Left lobe of liver (tissue), 2 donors: ENCODE data around the gene BDH1. TPM values are rescaled to one million over a fixed set of nuclear protein-coding genes. Genes with fewer than 3 reads are reported as not detected.
"Not testable (repeated sequence)": the region's sequence is repeated elsewhere in the genome, so short reads cannot be mapped to it uniquely, and the experiment has no call there.

Experiments used
- ATAC-seq: fragments of 200-7000 bp; cut with Tn5 transposase; one replicate; pipeline ENCODE4 v1.9.1; 2020; ENCODE audit warnings: mild to moderate bottlenecking, moderate library complexity
- DNase-seq: peaks from one replicate; pipeline ENCODE4 v3.0.0-alpha.2; 2020; ENCODE audit warnings: low spot score
- total RNA-seq: library from RNA; stranded (reverse); gene quantifications from one replicate; pipeline ENCODE4 v1.2.1, GENCODE V29; 2021
- donor health status: DM: no; HTN: no; CAD: no; lungs with moderate emphysema.
- donor health status: DM: no; HTN: yes; CAD: no.

The BDH1 gene
- total RNA-seq, 1 donor from 2014 or later, result 279 TPM

DNA sequence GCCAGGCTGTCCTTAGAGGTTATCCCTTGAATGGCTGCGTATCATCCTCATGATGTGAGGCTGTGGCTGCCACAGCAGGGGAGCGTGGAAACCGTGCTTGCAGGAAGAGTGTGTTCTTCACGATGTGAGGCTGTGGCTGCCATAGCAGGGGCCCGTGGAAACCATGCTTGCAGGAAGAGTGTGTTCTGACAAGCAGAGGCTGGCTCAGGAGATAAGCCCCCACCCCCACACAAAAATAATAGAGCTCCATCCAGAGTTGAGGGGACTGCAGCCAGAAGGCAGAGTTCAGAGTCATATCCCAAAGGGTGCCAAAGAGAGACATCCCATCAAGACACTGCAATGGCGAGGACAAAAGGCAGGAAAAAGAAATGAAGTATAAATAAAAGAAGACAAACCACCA is 22.6 kb upstream of the BDH1 start:
- no peak for DNase-seq
- ATAC-seq, result no peak

GRCh38 chr3:197577366-197578074 is 21.8 kb upstream of the BDH1 start:
- DNase-seq (no peak), ATAC-seq (no peak)

DNA sequence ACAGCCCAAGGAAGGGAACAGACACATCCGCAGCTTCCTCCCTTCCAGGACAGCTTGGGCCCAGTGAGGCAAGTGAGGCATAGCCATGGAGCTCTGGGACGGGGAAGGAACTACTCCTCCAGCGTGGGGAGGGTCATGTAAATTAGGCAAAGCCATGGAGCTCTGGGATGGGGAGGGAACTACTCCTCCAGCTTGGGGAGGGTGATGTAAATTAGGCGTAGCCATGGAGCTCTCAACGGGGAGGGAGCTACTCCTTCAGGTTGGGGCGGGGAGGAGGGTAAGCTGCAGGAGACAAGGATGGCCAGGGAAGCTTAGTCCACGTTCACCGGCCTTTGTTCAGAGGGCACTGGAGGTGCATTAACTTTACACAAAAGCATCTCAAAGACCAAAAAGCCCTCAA is 21.1 kb upstream of the BDH1 start:
- no peak for DNase-seq
- no peak for ATAC-seq

GRCh38 chr3:197575362-197575761 is 19.6 kb upstream of the BDH1 start:
- no peak for ATAC-seq
- no peak for DNase-seq

DNA sequence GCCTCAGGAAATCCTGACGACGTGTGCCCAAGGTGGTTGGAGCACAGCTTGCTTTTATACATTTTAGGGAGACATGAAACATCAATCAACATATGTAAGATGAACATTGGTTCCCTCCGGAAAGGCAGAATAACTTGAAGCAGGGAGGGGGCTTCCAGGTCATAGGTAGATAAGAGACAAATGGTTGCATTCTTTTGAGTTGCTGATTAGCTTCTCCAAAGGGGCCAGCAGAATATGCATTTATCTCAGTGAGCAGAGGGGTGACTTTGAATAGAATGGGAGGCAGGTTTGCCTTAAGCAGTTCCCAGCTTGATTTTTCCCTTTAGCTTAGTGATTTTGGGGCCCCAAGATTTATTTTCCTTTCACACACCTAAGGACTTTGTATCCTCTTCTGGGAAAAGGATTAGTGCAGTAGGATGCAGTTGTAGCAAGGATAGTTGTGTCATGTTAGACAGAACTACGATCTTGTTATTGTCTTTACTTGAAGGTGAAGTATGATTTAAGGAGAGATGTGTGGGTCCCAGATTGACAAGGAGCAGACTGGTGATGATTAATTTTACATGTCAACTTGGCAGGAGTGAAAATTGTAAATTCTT is 18.7 kb upstream of the BDH1 start:
- not testable (repeated sequence) for ATAC-seq, DNase-seq

- peak; percentile 81 for ATAC-seq
- DNase-seq, result peak; percentile 86
These were observed 17.4 kb upstream of the BDH1 start for GRCh38 chr3:197573048-197573767.

- ATAC-seq, DNase-seq: not testable (repeated sequence)
These were observed 16.1 kb upstream of the BDH1 start for GRCh38 chr3:197571880-197572172.

DNA sequence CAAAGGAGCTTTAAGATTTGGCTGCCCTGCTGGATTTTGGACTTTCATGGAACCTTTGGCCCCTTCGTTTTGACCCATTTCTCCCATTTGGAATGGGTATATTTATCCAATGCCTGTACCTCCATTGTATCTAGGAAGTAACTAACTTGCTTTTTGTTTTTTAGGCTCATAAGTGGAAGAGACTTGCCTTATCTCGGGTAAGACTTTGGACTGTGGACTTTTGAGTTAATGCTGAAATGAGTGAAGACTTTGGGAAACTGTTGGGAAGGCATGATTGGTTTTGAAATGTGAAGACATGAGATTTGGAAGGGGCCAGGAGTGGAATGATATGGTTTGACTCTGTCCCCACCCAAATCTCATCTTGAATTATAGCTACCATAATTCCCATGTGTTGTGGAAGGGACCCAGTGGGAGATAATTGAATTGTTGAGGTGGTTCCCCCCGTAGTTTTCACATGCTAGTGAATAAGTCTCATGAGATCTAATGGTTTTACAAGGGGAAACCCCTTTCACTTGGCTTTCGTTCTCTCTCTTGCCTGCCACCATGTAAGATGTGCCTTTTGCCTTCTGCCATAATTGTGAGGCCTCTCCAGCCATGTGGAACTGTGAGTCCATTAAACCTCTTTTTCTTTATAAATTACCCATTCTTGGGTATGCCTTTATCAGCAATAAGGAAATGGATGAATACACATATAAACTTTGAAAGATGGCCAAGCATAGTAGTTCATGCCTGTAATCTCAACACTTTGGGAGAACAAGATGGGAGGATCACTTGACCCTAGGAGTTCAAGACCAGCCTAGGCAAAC is 15.5 kb upstream of the BDH1 start:
- DNase-seq, ATAC-seq: not testable (repeated sequence)

DNA sequence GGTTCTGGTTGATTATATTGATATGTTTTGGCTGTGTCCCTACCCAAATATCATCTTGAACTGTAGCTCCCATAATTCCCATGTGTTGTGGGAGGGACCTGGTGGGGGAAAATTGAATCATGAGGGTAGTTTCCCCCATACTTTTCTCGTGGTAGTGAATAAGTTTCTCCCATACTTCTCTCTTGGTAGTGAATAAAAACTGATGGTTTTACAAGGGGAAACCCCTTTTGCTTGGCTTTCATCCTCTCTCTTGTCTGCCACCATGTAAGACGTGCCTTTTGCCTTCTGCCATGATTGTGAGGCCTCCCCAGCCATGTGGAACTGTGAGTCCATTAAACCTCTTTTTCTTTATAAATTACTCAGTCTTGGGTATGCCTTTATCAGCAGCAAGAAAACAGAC is 13.7 kb upstream of the BDH1 start:
- DNase-seq, ATAC-seq: not testable (repeated sequence)

DNA sequence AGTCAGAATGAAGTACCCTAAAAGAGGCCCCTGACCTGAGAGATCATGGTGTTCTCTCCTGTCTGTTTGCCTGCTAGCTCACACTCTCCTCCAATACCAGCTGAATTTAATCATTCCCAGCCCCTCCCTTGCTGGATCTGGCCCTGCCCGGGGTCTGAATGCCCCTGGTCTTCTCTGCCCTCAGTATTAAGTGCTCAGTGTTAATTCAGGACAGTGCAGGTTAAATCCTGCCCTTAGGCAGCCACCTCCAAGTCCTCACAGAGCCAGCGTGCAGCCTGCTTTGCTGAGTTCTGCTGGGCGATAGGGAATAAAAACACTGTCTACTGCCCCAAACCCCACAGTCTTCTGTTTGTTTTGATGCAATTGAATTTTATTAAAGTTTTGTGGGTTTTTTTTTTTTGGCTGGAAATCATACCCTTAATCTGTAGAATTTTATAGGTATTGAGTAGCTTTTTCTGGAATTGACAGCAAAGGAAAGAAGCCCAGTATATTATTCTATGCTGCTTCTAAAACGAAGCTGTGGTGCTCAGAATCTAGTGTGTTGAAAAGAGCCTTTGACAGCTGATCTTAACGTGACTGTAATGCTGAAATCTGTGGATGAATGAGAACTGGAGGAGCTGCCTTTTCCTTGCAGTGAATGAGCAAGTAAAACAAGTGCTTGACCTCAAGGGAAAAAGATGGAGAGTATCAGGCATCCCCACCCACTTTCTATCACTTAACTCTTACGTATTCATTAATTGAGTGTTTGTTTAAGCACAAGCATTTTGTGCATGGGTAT is 12.3 kb upstream of the BDH1 start:
- ATAC-seq (peak; percentile 43), DNase-seq (no peak)

DNA sequence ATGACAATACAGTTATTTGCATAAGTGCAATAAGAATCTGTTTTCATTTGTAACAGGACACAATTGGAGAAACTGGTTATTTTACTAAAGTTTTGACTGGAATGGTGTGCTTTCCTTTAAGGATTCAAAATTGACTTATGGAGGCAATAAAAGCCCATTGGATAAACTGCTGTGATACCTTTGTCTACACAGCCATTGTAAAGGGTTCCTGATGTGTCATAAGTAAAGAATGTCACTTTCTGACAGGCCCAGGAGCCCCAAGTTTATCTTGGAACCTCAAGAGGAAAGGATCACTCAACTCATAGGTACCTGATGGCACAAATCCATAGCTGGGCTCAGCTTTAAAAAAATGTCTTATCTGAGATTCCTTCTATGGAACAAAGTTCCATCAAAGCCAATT is 10.4 kb upstream of the BDH1 start:
- not testable (repeated sequence) for ATAC-seq, DNase-seq

DNA sequence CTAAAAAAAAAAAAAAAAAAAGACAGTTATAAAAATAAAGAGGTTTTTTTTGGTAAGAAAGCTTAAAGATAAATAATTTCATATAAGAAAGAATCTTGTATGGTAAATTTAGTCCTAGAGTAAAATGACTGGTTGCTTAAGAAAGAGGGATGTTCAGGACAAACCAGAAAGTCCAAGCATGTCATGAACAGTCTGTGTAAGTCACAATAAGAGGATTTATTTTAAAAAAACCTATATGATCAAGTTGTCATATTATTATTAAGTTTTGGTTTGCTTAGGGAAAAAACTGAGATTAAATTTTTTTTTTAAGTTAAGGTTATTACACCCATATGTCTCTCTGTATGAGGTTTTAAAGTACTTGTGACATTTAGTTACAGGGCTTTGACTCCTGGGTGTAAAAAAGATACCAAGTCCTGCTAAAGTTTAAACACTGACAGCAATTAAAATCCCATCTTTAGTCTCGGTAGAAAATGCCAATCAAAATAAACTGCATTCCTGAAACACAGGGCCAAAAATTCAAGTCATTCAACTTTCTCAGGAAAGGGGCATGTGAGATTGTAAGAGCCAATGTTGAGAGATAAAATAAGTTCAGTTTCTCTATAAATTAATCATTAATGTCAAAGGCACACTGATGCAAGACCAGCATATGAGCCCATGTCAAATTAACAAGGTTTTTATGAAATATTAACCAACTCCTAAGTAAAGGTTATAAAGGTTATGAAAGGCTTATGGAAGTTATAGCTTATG is 8.5 kb upstream of the BDH1 start:
- no peak for DNase-seq

GRCh38 chr3:197562398-197563251 is 6.9 kb upstream of the BDH1 start:
- peak; percentile 9 for ATAC-seq
- no peak for DNase-seq

More for the DNA sequence above, 8.5 kb upstream of the BDH1 start:
- ATAC-seq, result peak; percentile 40

DNA sequence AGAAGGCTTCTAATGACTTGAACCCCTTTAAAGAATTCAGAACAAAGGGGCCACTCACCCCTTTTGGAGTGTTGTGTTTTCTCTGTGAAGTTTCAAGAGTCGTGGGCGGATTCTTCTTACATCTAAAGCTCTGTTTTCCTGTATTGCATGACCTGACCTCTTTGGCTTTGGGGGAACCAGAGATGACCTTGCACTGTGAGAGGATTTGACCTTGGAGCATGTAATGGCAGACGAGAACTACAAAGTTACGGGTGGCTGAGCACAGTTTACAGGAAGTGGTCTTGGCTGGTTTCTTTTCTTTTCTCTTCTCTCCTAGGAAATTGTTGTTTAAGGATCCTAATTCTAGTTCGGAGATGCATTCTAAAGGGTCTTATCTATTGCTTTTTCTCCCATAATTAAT is 6.2 kb upstream of the BDH1 start:
- ATAC-seq (no peak), DNase-seq (no peak)

- peak; percentile 71 for ATAC-seq
- DNase-seq, result peak; percentile 58
These were observed 3.9 kb upstream of the BDH1 start for GRCh38 chr3:197559651-197560050.

DNA sequence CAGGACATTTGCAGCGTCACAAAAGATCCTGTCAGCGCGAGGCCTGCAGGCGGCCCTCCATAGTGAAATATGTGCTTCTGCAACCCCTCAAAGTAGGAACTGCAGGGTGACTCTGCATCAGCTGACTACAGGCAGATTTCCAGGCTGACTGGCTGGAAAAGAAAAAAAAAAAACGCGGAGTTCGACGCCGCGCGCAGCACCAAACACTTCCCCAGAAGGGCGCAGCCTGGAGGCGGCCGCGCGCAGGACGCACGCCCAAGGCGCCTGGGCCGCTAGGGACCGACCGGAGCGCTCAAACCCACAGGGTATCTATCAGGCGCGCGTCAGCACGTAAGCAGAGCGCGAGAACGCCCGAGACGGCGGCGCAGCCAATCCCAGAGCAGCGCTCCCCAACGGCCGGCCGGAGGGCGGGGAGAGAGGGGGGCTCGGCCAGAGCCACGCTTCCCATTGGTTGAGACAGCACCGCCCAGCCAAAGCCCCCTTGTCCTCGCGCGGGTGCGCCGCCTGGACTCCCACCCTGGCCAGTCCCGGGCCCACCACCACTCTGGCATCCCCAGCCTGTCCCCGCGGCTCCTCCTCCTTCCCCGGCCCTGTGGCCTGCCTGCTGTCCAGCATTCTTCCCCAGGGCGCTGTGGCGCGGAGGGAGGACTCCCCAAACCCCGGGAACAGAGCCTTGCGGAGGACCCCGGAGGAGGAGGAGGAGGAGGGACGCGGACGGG is 1.0 kb downstream of the BDH1 start:
- DNase-seq (peak; percentile 85), ATAC-seq (peak; percentile 74)

DNA sequence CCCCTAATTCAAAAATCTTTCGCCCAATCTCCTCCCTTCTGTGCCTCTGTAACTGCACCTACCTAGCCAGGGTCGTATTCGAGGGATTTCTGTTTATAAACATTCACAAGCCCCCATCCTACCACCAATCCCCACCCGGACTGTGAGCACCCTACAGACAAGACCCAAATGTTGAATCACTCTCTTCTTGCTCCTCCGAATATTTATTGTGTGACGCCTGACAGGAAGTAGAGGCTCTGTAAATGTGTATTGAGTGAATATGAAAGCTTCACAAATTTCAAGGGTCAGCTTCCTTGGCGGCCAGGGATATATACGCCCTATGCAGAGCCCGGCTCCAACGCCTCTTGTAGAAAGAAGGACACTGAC is 1.6 kb downstream of the BDH1 start:
- DNase-seq (no peak), ATAC-seq (no peak)

GRCh38 chr3:197552198-197552597 is 3.6 kb downstream of the BDH1 start:
- ATAC-seq, result peak; percentile 5
- DNase-seq, result no peak
